ENCODE measurements around the gene APOL6. TPM values are rescaled to one million over a fixed set of nuclear protein-coding genes. Genes with fewer than 3 reads are reported as not detected.
"Not testable (repeated sequence)": the region's sequence is repeated elsewhere in the genome, so short reads cannot be mapped to it uniquely, and the experiment has no call there.

The APOL6 gene
- total RNA-seq, 1 donor from 2014 or later: not detected

GRCh38 chr22:35618427-35619223, 29.6 kb upstream of the APOL6 start:
- TF ChIP-seq, protein P1, sequence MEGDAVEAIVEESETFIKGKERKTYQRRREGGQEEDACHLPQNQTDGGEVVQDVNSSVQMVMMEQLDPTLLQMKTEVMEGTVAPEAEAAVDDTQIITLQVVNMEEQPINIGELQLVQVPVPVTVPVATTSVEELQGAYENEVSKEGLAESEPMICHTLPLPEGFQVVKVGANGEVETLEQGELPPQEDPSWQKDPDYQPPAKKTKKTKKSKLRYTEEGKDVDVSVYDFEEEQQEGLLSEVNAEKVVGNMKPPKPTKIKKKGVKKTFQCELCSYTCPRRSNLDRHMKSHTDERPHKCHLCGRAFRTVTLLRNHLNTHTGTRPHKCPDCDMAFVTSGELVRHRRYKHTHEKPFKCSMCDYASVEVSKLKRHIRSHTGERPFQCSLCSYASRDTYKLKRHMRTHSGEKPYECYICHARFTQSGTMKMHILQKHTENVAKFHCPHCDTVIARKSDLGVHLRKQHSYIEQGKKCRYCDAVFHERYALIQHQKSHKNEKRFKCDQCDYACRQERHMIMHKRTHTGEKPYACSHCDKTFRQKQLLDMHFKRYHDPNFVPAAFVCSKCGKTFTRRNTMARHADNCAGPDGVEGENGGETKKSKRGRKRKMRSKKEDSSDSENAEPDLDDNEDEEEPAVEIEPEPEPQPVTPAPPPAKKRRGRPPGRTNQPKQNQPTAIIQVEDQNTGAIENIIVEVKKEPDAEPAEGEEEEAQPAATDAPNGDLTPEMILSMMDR (conservative IDR thresholded peaks at IDR 0.05): no peak
- Mint-ChIP-seq H3K4me1 (peaks cover 12% of the 10 kb centered on the region), H3K9me3 (no peaks in the 10 kb centered on the region)

DNA sequence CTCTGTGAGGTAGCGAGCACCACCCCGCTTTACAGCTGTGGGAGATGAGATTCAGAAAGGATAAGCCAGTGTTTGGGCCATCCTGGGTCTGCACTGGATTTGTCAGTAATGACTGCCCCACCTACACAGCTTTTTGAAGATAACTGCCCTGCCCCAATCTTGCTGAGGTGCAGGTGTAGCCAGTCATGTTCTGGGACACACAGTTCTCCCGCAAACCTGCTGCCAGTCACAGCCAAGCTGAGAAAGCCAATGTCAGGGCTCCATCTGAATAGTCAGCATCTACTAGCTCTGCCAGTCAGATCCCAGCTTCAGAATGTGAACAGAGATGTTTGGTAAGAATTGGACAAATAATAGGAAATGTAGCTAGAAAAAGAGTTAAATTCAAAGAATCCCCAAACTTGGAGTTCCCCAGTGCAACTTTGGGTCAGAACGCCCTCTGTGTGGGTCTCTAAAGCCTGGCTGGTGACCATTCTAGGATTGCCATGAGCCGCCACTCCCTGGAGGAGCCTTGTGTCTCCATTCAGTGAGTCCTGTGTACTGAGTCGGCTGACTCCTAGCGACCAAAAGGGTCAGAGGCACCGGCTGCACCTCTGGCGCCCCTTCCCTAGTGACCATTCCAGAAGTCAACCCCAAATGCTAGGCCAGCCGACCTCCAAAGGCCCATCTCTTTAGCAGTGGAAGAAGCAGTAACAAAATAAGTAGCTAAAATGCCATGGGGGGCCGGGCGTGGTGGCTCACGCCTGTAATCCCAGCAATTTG, 28.7 kb upstream of the APOL6 start:
- no peaks in the 10 kb centered on the region for H3K36me3 Mint-ChIP-seq (ENCODE audit: low read depth)
- no peak overlapping the region for H3K4me3 Mint-ChIP-seq
- no peaks in the 10 kb centered on the region for H3K27me3 Mint-ChIP-seq (ENCODE audit: low read depth)
- DNase-seq (ENCODE audit: low read depth, low spot score): no peak
- H3K27ac Mint-ChIP-seq (ENCODE audit: unreplicated experiment): no peak overlapping the region
- H3K9me3 Mint-ChIP-seq: no peaks in the 10 kb centered on the region
- TF ChIP-seq, protein P1 (conservative IDR thresholded peaks at IDR 0.05): no peak
- peaks cover 12% of the 10 kb centered on the region for H3K4me1 Mint-ChIP-seq

More at GRCh38 chr22:35618427-35619223, 29.6 kb upstream of the APOL6 start:
- Mint-ChIP-seq H3K27ac (ENCODE audit: unreplicated experiment) (no peak overlapping the region), H3K36me3 (ENCODE audit: low read depth) (no peaks in the 10 kb centered on the region), H3K27me3 (ENCODE audit: low read depth) (no peaks in the 10 kb centered on the region), H3K4me3 (no peak overlapping the region)
- no peak for DNase-seq (ENCODE audit: low read depth, low spot score)

DNA sequence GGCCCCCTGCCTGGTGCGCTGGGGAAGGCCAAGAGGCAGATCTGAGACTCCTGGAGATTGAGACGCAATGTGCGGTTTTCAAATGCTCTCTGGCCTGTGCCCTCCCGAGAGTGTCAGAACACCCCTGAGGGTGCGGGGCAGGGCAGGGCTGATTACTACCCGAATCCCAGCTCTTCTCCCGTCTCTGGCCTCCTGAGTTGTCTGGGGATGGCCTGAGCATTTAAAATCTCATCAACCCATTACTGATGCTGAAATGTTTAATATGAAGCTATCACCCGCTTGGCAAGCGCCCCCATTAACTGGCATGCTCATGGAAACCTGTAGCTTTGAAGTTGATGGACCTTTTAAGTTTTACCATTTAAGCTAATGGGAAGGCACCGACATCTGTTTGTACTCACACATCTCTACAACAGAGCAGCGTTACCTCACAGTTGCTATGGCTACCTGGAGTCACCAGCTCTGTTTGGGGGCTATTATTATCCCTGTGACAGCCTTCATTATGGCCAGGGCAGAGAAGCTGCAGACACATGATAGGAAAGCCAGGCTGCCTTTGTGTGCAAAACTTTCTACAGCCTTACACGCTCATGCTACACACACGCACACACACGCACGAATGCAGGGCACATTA, 27.5 kb upstream of the APOL6 start:
- no peak overlapping the region for H3K27ac Mint-ChIP-seq (ENCODE audit: unreplicated experiment)
- TF ChIP-seq, protein P1 (conservative IDR thresholded peaks at IDR 0.05): no peak
- H3K4me1 Mint-ChIP-seq: peaks cover 12% of the 10 kb centered on the region
- DNase-seq (ENCODE audit: low read depth, low spot score): no peak
- H3K36me3 Mint-ChIP-seq (ENCODE audit: low read depth): no peaks in the 10 kb centered on the region
- no peak overlapping the region for H3K4me3 Mint-ChIP-seq
- no peaks in the 10 kb centered on the region for H3K9me3 Mint-ChIP-seq
- H3K27me3 Mint-ChIP-seq (ENCODE audit: low read depth): no peaks in the 10 kb centered on the region

GRCh38 chr22:35621451-35621850, 26.8 kb upstream of the APOL6 start:
- TF ChIP-seq, protein P1 (conservative IDR thresholded peaks at IDR 0.05): no peak
- Mint-ChIP-seq H3K27ac (ENCODE audit: unreplicated experiment) (peak overlapping the region; percentile 20), H3K4me3 (no peak overlapping the region), H3K27me3 (ENCODE audit: low read depth) (peaks cover 2% of the 10 kb centered on the region), H3K4me1 (peaks cover 12% of the 10 kb centered on the region), H3K9me3 (no peaks in the 10 kb centered on the region), H3K36me3 (ENCODE audit: low read depth) (no peaks in the 10 kb centered on the region)
- no peak for DNase-seq (ENCODE audit: low read depth, low spot score)

GRCh38 chr22:35622191-35622913, 25.9 kb upstream of the APOL6 start:
- H3K27ac Mint-ChIP-seq (ENCODE audit: unreplicated experiment): no peak overlapping the region
- no peak for DNase-seq (ENCODE audit: low read depth, low spot score)

DNA sequence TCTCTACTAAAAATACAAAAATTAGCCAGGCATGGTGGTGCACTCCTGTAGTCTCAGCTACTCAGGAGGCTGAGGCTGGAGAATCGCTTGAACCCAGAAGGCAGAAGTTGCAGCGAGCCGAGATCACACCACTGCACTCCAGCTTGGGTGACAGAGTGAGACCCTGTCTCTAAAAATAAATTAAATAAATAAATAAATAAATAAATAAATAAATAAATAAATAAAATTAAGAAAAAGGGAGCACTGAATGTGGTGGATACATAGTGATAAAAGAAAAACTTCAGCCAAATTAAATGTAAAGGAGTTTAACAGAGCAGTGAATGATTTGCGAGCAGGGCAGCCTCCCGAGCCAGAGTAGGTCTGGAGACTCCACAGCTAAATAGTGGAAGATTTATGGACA, 24.4 kb upstream of the APOL6 start:
- H3K27ac Mint-ChIP-seq (ENCODE audit: unreplicated experiment); H3K4me3 Mint-ChIP-seq; DNase-seq (ENCODE audit: low read depth, low spot score); H3K36me3 Mint-ChIP-seq (ENCODE audit: low read depth); H3K9me3 Mint-ChIP-seq: not testable (repeated sequence)
- H3K4me1 Mint-ChIP-seq: peaks cover 21% of the 10 kb centered on the region
- peaks cover 18% of the 10 kb centered on the region for H3K27me3 Mint-ChIP-seq (ENCODE audit: low read depth)

More at GRCh38 chr22:35622191-35622913, 25.9 kb upstream of the APOL6 start:
- Mint-ChIP-seq H3K36me3 (ENCODE audit: low read depth) (no peaks in the 10 kb centered on the region), H3K4me3 (no peak overlapping the region), H3K9me3 (no peaks in the 10 kb centered on the region), H3K4me1 (peaks cover 13% of the 10 kb centered on the region), H3K27me3 (ENCODE audit: low read depth) (peaks cover 9% of the 10 kb centered on the region)
- TF ChIP-seq, protein P1 (conservative IDR thresholded peaks at IDR 0.05): no peak
